Activated CD4-positive, CD25-positive, alpha-beta regulatory T cell (primary cell): ENCODE results near the gene WDR86.
A peak's percentile ranks its signal among the peaks of the same experiment; 100 is the strongest.

ENCODE experiments used
- DNase-seq, 4 experiments: peaks; one replicate each; lab custom pipeline; 2025; lab: John Stamatoyannopoulos, UW

The WDR86 gene

GRCh38 chr7:151379534-151380198 is 30.2 kb downstream of the WDR86 start:
- DNase-seq, result no peak

GRCh38 chr7:151379193-151379520 is 30.7 kb downstream of the WDR86 start:
- DNase-seq, result no peak

- no peak for DNase-seq
Observed at GRCh38 chr7:151378496-151379192, 31.2 kb downstream of the WDR86 start.

GRCh38 chr7:151378011-151378410 is 31.8 kb downstream of the WDR86 start:
- no peak for DNase-seq

GRCh38 chr7:151377406-151377805 is 32.4 kb downstream of the WDR86 start:
- DNase-seq, result no peak

- no peak for DNase-seq
Observed at GRCh38 chr7:151376218-151376902, 33.5 kb downstream of the WDR86 start.

GRCh38 chr7:151375530-151376217 is 34.2 kb downstream of the WDR86 start:
- DNase-seq, result no peak

GRCh38 chr7:151374726-151375125 is 35.1 kb downstream of the WDR86 start:
- no peak for DNase-seq

- DNase-seq, result no peak
Observed at GRCh38 chr7:151374139-151374538, 35.7 kb downstream of the WDR86 start.

- no peak for DNase-seq
Observed at GRCh38 chr7:151373599-151373998, 36.2 kb downstream of the WDR86 start.

- no peak for DNase-seq
Observed at GRCh38 chr7:151372612-151373265, 37.1 kb downstream of the WDR86 start.

- DNase-seq, result no peak
Observed at GRCh38 chr7:151371266-151371665, 38.6 kb downstream of the WDR86 start.

- DNase-seq, result peak; percentile 32 to 44 (median 37)
Observed at GRCh38 chr7:151368136-151368571, 41.7 kb downstream of the WDR86 start.

GRCh38 chr7:151367284-151367683 is 42.6 kb downstream of the WDR86 start:
- DNase-seq, result no peak

- DNase-seq, result no peak
Observed at GRCh38 chr7:151366880-151367222, 43.0 kb downstream of the WDR86 start.

- no peak for DNase-seq
Observed at GRCh38 chr7:151366166-151366879, 43.5 kb downstream of the WDR86 start.

- DNase-seq, result no peak
Observed at GRCh38 chr7:151363182-151363581, 46.7 kb downstream of the WDR86 start.

- no peak for DNase-seq
Observed at GRCh38 chr7:151361193-151361959, 48.5 kb downstream of the WDR86 start.

- no peak for DNase-seq
Observed at GRCh38 chr7:151352512-151352911, 57.3 kb downstream of the WDR86 start.

- DNase-seq, result no peak
Observed at GRCh38 chr7:151351967-151352366, 57.9 kb downstream of the WDR86 start.

GRCh38 chr7:151351027-151351426 is 58.8 kb downstream of the WDR86 start:
- peak in 2 of 4 experiments; percentile 24 to 33 for DNase-seq
